Measurements from ENCODE around the gene EPGN.

Gene EPGN

GRCh38 chr4:74308215-74308614 is at the start of gene EPGN:
Gene EPGN, plus strand, starts transcription at chr4:74308470. Its CDS starts 64 bp downstream, at chr4:74308534.
- DNase-seq, result no peak

- no peak for DNase-seq
Measured at GRCh38 chr4:74258963-74259362, 49.3 kb upstream of the EPGN start.

- no peak for DNase-seq
Measured at GRCh38 chr4:74260036-74260435, 48.2 kb upstream of the EPGN start.

GRCh38 chr4:74262522-74262921 is 45.7 kb upstream of the EPGN start:
- no peak for DNase-seq

- DNase-seq, result no peak
Measured at GRCh38 chr4:74263551-74263950, 44.7 kb upstream of the EPGN start.

GRCh38 chr4:74266081-74266480 is 42.2 kb upstream of the EPGN start:
- no peak for DNase-seq

- no peak for DNase-seq
Measured at GRCh38 chr4:74267998-74268606, 40.2 kb upstream of the EPGN start.

GRCh38 chr4:74268643-74269042 is 39.6 kb upstream of the EPGN start:
- no peak for DNase-seq

- DNase-seq, result no peak
Measured at GRCh38 chr4:74278490-74278889, 29.8 kb upstream of the EPGN start.

- DNase-seq, result no peak
Measured at GRCh38 chr4:74279716-74280115, 28.6 kb upstream of the EPGN start.

- no peak for DNase-seq
Measured at GRCh38 chr4:74282926-74283325, 25.3 kb upstream of the EPGN start.

GRCh38 chr4:74283614-74284013 is 24.7 kb upstream of the EPGN start:
- DNase-seq, result no peak

GRCh38 chr4:74284053-74284452 is 24.2 kb upstream of the EPGN start:
- no peak for DNase-seq

GRCh38 chr4:74287164-74287563 is 21.1 kb upstream of the EPGN start:
- DNase-seq, result no peak

- DNase-seq, result no peak
Measured at GRCh38 chr4:74287791-74288190, 20.5 kb upstream of the EPGN start.

- no peak for DNase-seq
Measured at GRCh38 chr4:74291471-74291870, 16.8 kb upstream of the EPGN start.

GRCh38 chr4:74292111-74292870 is 16.0 kb upstream of the EPGN start:
- no peak for DNase-seq

GRCh38 chr4:74293558-74293957 is 14.7 kb upstream of the EPGN start:
- no peak for DNase-seq

- DNase-seq, result no peak
Measured at GRCh38 chr4:74294681-74295080, 13.6 kb upstream of the EPGN start.

- no peak for DNase-seq
Measured at GRCh38 chr4:74297539-74297938, 10.7 kb upstream of the EPGN start.

GRCh38 chr4:74304095-74304625 is 4.1 kb upstream of the EPGN start:
- DNase-seq, result no peak

- no peak for DNase-seq
Measured at GRCh38 chr4:74305000-74305399, 3.3 kb upstream of the EPGN start.

- DNase-seq, result no peak
Measured at GRCh38 chr4:74307170-74307569, 1.1 kb upstream of the EPGN start.

- DNase-seq, result no peak
Measured at GRCh38 chr4:74309223-74309622, 953 bp downstream of the EPGN start.

All from cortex of kidney (tissue), 1 donor.